ENCODE measurements around the gene ABCC3. TPM values are rescaled to one million over a fixed set of nuclear protein-coding genes. Genes with fewer than 3 reads are reported as not detected.

The ABCC3 gene
- total RNA-seq, 3 donors from 2014 or later (not counting 1 experiment from before 2014, with no cell fraction given): 1.6 to 13.2 (median 5.9) TPM

- no peaks in the 10 kb centered on the region for H3K27me3 Mint-ChIP-seq (ENCODE audit: low read depth in 2 of 2)
- peaks cover 19% of the 10 kb centered on the region for H3K36me3 Mint-ChIP-seq
- ATAC-seq: no peak
- Histone ChIP-seq H3K27ac (ENCODE audit: low read length) (no peak overlapping the region), H3K27me3 (ENCODE audit: control insufficient read depth, insufficient read depth, low read length) (no peaks in the 10 kb centered on the region), H3K4me3 (ENCODE audit: low read length) (no peak overlapping the region), H3K9me3 (ENCODE audit: control insufficient read depth, insufficient read depth, low read length) (no peaks in the 10 kb centered on the region), H3K4me1 (ENCODE audit: control insufficient read depth, insufficient read depth, low read length) (no peaks in the 10 kb centered on the region), H3K36me3 (ENCODE audit: control insufficient read depth, insufficient read depth, low read length) (peaks cover 70% of the 10 kb centered on the region)
- no peak overlapping the region for H3K4me3 Mint-ChIP-seq
- no peak for DNase-seq
- 91% methylated on average over 3 of the region's 3 CpGs for WGBS (ENCODE audit: insufficient coverage)
- peaks cover 9 to 10% of the 10 kb centered on the region in 2 donors for H3K4me1 Mint-ChIP-seq
- no peaks in the 10 kb centered on the region for H3K9me3 Mint-ChIP-seq
- TF ChIP-seq CTCF (IDR thresholded peaks at IDR 0.05): no peak
- no peak overlapping the region for H3K27ac Mint-ChIP-seq
- intact Hi-C loops (cut with micrococcal nuclease): no loop called here
Measured at GRCh38 chr17:50696365-50696879, 61.7 kb downstream of the ABCC3 start.

GRCh38 chr17:50697062-50697461 lies 62.4 kb downstream of the ABCC3 start:
- 98% methylated on average over 3 of the region's 3 CpGs for WGBS (ENCODE audit: insufficient coverage)
- Mint-ChIP-seq H3K27me3 (ENCODE audit: low read depth in 2 of 2) (no peaks in the 10 kb centered on the region), H3K4me3 (no peak overlapping the region), H3K27ac (peak overlapping the region in 1 of 2 donors; percentile 3), H3K9me3 (no peaks in the 10 kb centered on the region), H3K36me3 (peaks cover 19% of the 10 kb centered on the region), H3K4me1 (peaks cover 14 to 15% of the 10 kb centered on the region in 2 donors)
- intact Hi-C loops (cut with micrococcal nuclease): no loop called here
- TF ChIP-seq CTCF (IDR thresholded peaks at IDR 0.05): no peak
- no peak overlapping the region for H3K4me3 ChIP-seq (ENCODE audit: low read length)
- H3K27ac ChIP-seq (ENCODE audit: low read length): no peak overlapping the region
- H3K9me3 ChIP-seq (ENCODE audit: control insufficient read depth, insufficient read depth, low read length): no peaks in the 10 kb centered on the region
- no peak for DNase-seq
- no peaks in the 10 kb centered on the region for H3K27me3 ChIP-seq (ENCODE audit: control insufficient read depth, insufficient read depth, low read length)
- ATAC-seq: no peak
- peaks cover 73% of the 10 kb centered on the region for H3K36me3 ChIP-seq (ENCODE audit: control insufficient read depth, insufficient read depth, low read length)
- H3K4me1 ChIP-seq (ENCODE audit: control insufficient read depth, insufficient read depth, low read length): no peaks in the 10 kb centered on the region

- Histone ChIP-seq H3K36me3 (ENCODE audit: control insufficient read depth, insufficient read depth, low read length) (peaks cover 73% of the 10 kb centered on the region), H3K27me3 (ENCODE audit: control insufficient read depth, insufficient read depth, low read length) (no peaks in the 10 kb centered on the region), H3K4me1 (ENCODE audit: control insufficient read depth, insufficient read depth, low read length) (no peaks in the 10 kb centered on the region), H3K27ac (ENCODE audit: low read length) (no peak overlapping the region), H3K9me3 (ENCODE audit: control insufficient read depth, insufficient read depth, low read length) (no peaks in the 10 kb centered on the region), H3K4me3 (ENCODE audit: low read length) (no peak overlapping the region)
- ATAC-seq (no peak), DNase-seq (peak in 1 of 2 donors; percentile 21)
- WGBS (ENCODE audit: insufficient coverage): 68% methylated on average over 3 of the region's 3 CpGs
- Mint-ChIP-seq H3K36me3 (peaks cover 19% of the 10 kb centered on the region), H3K4me1 (peaks cover 14 to 16% of the 10 kb centered on the region in 2 donors), H3K27me3 (ENCODE audit: low read depth in 2 of 2) (no peaks in the 10 kb centered on the region), H3K4me3 (no peak overlapping the region), H3K9me3 (no peaks in the 10 kb centered on the region), H3K27ac (no peak overlapping the region)
- intact Hi-C loops (cut with micrococcal nuclease): no loop called here
- no peak for TF ChIP-seq CTCF (IDR thresholded peaks at IDR 0.05)
Measured at GRCh38 chr17:50697663-50698272, 63.1 kb downstream of the ABCC3 start.

GRCh38 chr17:50699410-50699809 lies 64.7 kb downstream of the ABCC3 start:
- H3K9me3 ChIP-seq (ENCODE audit: control insufficient read depth, insufficient read depth, low read length): no peaks in the 10 kb centered on the region
- no peaks in the 10 kb centered on the region for H3K27me3 Mint-ChIP-seq (ENCODE audit: low read depth in 2 of 2)
- no peak overlapping the region for H3K27ac Mint-ChIP-seq
- intact Hi-C loops (cut with micrococcal nuclease): no loop called here
- no peaks in the 10 kb centered on the region for H3K27me3 ChIP-seq (ENCODE audit: control insufficient read depth, insufficient read depth, low read length)
- TF ChIP-seq CTCF (IDR thresholded peaks at IDR 0.05): no peak
- H3K4me3 ChIP-seq (ENCODE audit: low read length): no peak overlapping the region
- no peak for ATAC-seq
- H3K4me1 ChIP-seq (ENCODE audit: control insufficient read depth, insufficient read depth, low read length): no peaks in the 10 kb centered on the region
- peaks cover 28 to 29% of the 10 kb centered on the region in 2 donors for H3K4me1 Mint-ChIP-seq
- H3K27ac ChIP-seq (ENCODE audit: low read length): no peak overlapping the region
- H3K9me3 Mint-ChIP-seq: no peaks in the 10 kb centered on the region
- H3K36me3 Mint-ChIP-seq: peaks cover 19% of the 10 kb centered on the region
- 98% methylated on average over 7 of the region's 7 CpGs for WGBS (ENCODE audit: insufficient coverage)
- H3K36me3 ChIP-seq (ENCODE audit: control insufficient read depth, insufficient read depth, low read length): peaks cover 72% of the 10 kb centered on the region
- H3K4me3 Mint-ChIP-seq: no peak overlapping the region
- DNase-seq: no peak
